SH-SY5Y (cell line): Measurements from ENCODE around the gene SH3GL2.

Experiments
- GATA2 ChIP-seq: IDR thresholded peaks from 2 replicates; pipeline ENCODE4 v1.6.1; 2011; ENCODE audit warnings: mild to moderate bottlenecking, low read depth, low read length
- GATA3 ChIP-seq: IDR thresholded peaks from 2 replicates; pipeline ENCODE4 v1.6.1; 2011; ENCODE audit warnings: low read depth, mild to moderate bottlenecking, low read length, moderate library complexity

SH3GL2 gene

DNA sequence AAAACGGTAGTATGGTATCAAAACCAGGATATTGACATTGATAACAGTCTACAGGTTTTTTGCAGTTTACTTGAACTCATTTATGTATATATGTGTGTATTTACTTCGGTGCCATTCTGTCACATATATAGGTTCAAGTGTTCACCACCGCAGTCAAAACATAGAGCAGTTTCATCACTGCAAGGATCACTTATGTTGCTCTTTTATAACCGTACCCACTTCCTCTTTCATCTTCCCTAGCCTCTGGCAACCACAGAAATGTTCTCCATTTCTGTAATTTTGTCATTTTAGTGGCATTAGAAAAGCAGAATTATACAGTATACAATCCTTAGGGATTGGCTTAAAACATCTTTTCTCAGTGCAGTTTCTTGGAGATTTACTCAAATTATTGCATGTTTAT, 90.3 kb downstream of the SH3GL2 start:
- TF ChIP-seq GATA2, result no peak
- no peak for TF ChIP-seq GATA3

GRCh38 chr9:17682684-17683083, 103.8 kb downstream of the SH3GL2 start:
- TF ChIP-seq GATA3 (no peak), GATA2 (no peak)

DNA sequence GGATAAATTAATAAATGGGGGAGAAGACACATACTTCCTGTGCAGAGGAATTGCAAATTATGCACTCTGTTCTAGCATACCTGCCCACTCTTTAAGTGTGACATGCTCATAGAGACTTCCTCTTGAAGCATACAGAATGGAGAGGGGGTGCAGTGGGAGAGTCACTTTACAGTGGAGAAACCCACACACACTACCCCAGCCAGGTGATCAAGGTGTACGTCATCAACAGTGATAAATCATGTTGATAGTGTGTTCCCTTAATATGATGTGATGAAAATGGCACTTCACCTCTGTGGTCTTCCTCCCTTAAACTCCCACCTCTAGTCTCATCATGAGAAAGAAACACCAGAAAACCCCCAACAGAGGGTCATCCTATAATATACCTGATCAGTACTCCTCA, 110.0 kb downstream of the SH3GL2 start:
- no peak for TF ChIP-seq GATA3
- TF ChIP-seq GATA2, result no peak

GRCh38 chr9:17694336-17694735, 115.5 kb downstream of the SH3GL2 start:
- no peak for TF ChIP-seq GATA2
- no peak for TF ChIP-seq GATA3

GRCh38 chr9:17695482-17695881, 116.6 kb downstream of the SH3GL2 start:
- TF ChIP-seq GATA3 (no peak), GATA2 (no peak)

DNA sequence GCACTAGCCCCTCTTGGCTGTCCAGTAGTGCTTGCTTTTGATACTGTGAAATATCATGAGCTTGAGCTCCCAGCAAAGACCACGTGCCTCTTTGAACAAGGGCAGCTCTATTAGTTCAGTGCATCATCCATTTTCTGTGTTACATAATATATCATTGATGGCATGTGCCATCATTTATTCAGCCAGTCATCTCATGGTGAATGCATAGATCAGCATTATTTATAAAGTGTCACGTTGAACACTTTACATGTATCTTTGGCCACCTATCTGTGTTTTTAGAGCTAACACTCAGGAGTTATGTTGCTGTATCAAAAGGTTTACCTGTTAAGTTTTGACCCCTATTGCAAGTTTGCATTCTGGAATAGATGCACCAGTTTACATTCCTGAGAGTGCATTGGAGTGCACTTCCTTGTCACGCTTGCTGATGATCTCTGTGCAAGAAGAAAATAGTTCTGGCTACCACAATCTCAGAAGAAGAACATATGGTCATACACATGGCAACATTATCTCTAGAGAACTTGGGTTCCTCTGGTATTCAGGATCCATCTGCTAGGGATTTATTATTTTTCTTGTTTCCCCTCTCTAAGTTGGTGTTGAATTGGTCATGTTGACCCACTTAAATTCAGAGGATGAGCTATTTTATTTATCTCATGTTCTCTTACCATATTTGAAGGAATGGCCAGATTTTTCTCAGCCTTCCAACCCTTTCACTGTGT, 120.9 kb downstream of the SH3GL2 start:
- TF ChIP-seq GATA3 (no peak), GATA2 (no peak)

- TF ChIP-seq GATA3 (no peak), GATA2 (no peak)
Measured at GRCh38 chr9:17706347-17706746, 127.5 kb downstream of the SH3GL2 start.

GRCh38 chr9:17719053-17719452, 140.2 kb downstream of the SH3GL2 start:
- TF ChIP-seq GATA3 (no peak), GATA2 (no peak)

DNA sequence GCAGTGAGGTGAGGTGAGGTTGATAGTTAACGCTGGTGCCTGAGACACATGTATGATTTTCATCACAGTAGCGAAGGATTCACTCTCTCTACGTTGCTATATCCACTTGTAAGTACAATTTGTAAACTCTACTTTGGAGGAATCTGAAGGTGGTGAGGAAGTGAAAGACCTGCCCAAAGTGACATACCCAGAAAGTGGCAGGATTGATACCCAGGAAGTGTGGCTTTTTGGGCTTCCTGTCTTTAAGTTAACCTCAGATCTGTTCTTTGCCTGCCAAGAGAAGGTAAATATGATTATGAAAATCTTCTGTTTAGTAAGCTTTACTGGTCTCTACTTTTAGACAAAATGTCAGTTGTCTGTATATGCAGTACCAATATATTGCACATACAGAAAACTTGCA, 143.1 kb downstream of the SH3GL2 start:
- no peak for TF ChIP-seq GATA3
- TF ChIP-seq GATA2, result no peak

- TF ChIP-seq GATA2, result no peak
- TF ChIP-seq GATA3, result no peak
Measured at GRCh38 chr9:17723656-17724055, 144.8 kb downstream of the SH3GL2 start.

DNA sequence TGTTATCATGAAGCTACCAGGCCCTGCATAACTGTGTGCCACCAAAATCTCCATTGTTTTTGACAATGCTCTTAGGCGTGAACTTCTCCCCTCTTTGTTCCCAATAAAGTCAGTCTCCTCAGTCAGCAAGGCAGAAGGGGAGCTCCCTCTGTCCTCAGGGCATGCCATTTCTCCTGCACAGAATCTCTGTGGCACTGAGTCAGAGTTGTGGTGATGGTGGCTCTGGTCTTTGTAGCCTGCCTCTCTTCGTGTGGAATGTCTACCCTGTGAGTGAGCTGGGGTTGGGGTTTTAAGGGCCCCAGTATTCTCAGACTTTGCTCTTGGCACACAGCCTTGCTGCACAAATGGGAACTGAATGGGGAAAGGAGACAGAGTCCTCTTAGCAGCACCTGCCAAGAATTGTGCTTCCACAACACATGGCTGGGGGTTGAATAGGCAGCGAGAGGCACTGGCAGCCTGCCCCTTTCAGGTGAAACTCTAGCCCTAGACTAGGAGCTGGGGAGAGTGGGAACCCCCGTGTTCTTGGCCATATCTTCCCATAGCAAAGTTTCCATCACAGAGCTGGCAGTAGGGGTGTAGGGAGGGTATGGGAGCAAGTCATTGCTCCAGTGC, 146.6 kb downstream of the SH3GL2 start:
- TF ChIP-seq GATA3 (no peak), GATA2 (no peak)

DNA sequence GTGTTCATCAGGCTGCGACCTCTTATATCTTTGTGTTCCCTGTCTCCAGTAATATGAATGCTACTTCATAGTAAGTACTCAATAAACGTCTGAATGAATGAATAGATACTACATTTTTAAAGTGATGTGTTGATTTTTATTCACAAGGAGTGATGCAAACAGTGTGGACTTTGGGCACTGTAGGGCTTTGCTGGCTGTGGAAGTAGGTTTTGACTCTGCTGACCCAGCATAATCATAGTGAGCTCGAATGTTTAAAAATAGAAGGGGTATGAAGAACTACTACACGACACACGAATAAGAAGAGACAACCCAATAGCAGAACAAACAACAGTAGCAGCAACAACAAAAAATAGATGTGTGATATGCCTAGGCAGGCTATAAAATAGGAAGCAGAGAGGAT, 147.4 kb downstream of the SH3GL2 start:
- TF ChIP-seq GATA3, result no peak
- no peak for TF ChIP-seq GATA2

DNA sequence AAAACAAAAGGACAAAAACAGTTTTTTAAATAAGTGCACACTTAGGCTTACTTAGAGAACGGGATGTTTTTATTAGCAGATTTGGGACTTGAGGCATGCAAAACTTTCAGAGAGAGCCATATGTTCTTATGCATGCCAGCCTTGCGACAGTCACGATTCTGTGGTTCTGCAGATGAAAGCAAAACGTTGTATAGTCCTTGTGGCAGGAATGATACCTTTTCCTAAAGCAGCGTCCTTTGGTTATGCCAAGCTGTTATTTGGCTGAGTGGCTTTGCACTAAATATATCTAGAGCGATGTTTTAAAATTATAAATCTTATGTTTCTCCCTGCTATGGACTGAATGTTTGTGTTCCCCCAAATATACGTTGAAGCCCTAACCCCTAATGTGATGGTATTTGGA, 152.0 kb downstream of the SH3GL2 start:
- TF ChIP-seq GATA3 (no peak), GATA2 (no peak)

- TF ChIP-seq GATA3, result no peak
- TF ChIP-seq GATA2, result no peak
Measured at GRCh38 chr9:17731308-17731707, 152.4 kb downstream of the SH3GL2 start.

DNA sequence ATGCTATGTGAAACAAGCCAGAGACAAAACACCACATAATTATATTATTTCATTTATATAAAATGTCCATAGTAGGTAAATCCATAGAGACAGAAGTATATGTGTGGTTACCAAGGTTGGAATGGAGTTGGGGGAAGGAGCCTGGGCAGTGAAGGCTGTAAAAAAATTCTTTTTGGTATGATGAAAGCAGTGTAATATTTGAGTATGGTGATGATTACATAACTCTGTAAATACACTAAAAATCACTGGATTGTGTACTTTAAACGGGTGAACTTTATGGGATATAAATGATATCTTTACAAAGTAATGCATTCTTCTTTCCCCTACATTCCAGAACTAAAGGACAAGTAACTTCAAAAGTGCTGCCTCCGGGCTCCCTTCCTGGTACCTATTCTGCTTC, 155.8 kb downstream of the SH3GL2 start:
- TF ChIP-seq GATA2 (no peak), GATA3 (no peak)
